ENCODE measurements around the gene DIS3L2. TPM values are rescaled to one million over a fixed set of nuclear protein-coding genes. Genes with fewer than 3 reads are reported as not detected.

Gene DIS3L2
- total and polyA plus RNA-seq, 2 of the 8 experiments (the other 6 are each of a cell fraction or from before 2014, with no cell fraction given): 11.5 to 21.6 TPM

GRCh38 chr2:232075080-232075479 lies 113.6 kb downstream of the DIS3L2 start:
- no peak for FAIRE-seq
- ChIA-PET CTCF (ENCODE audit: partially characterized antibody) (interaction anchor here (0.6 to 1.5 kb wide), 4 partner anchors 13 to 495 kb away, joined by 3 to 7 read pairs (median 3); no protein-coding TSS in a partner anchor), POLR2A (ENCODE audit: partially characterized antibody) (no interaction called here)
- H2AFZ ChIP-seq (ENCODE audit: low read length): no peak overlapping the region
- H3K36me3 ChIP-seq (ENCODE audit: control insufficient read depth in 2 of 4, insufficient read depth in 4 of 4, low read length in 3 of 4): no peaks in the 10 kb centered on the region
- TF ChIP-seq SP4 (IDR thresholded peaks at IDR 0.05; ENCODE audit: low read length) (no peak), RXRA (IDR thresholded peaks at IDR 0.05; ENCODE audit: insufficient read depth, low read depth, low read length) (no peak), CEBPB (IDR thresholded peaks at IDR 0.05; ENCODE audit: low read depth, low read length) (no peak)
- WGBS, 2 experiments (ENCODE audit: extremely low coverage in 1 of 2, insufficient coverage in 1 of 2, insufficient read length in 1 of 2, insufficient replicate concordance in 2 of 2, low coverage in 1 of 2, low lambda C conversion rate in 2 of 2, missing lambda C conversion rate in 1 of 2): 100% methylated on average over 1 of the region's 1 CpG; no CpG with 5 or more reads in 1 of the 2 experiments
- H4K91ac ChIP-seq (replicated peaks; ENCODE audit: insufficient read length, low read length): no peak overlapping the region
- no peak overlapping the region for H2BK20ac ChIP-seq (ENCODE audit: low read length)
- H3K14ac ChIP-seq (ENCODE audit: insufficient read length): no peak overlapping the region
- H3K9ac ChIP-seq (replicated peaks in 1 of 4; ENCODE audit: extremely low read depth in 1 of 4, low read depth in 3 of 4, low read length in 3 of 4): no peak overlapping the region
- no peak overlapping the region for H2BK5ac ChIP-seq (ENCODE audit: low read depth, low read length)
- no peak overlapping the region for H3K4me2 ChIP-seq (ENCODE audit: insufficient read depth in 1 of 2, low read depth in 2 of 2, low read length in 2 of 2)
- H4K20me1 ChIP-seq (replicated peaks in 1 of 2; ENCODE audit: control insufficient read depth in 1 of 2, insufficient read depth in 2 of 2, low read length in 2 of 2): peaks cover 0 to 2% of the 10 kb centered on the region in 2 experiments
- no peak overlapping the region for H3K18ac ChIP-seq (ENCODE audit: extremely low read depth, low read length)
- H4K5ac ChIP-seq (ENCODE audit: insufficient read length, low read depth, low read length): no peak overlapping the region
- H3K79me1 ChIP-seq (ENCODE audit: low read depth, low read length): no peaks in the 10 kb centered on the region
- H3K56ac ChIP-seq (replicated peaks; ENCODE audit: insufficient read length, low read depth, low read length): no peak overlapping the region
- DNase-seq (ENCODE audit: low read depth in 1 of 2, low spot score in 2 of 2): no peak
- no peak overlapping the region for H2BK15ac ChIP-seq (ENCODE audit: low read length)
- H3K23ac ChIP-seq (ENCODE audit: insufficient read length): no peak overlapping the region
- H3K79me2 ChIP-seq (ENCODE audit: control insufficient read depth in 1 of 2, insufficient read depth in 2 of 2, low read length in 2 of 2): no peaks in the 10 kb centered on the region
- no peaks in the 10 kb centered on the region for H3K9me3 ChIP-seq (ENCODE audit: insufficient read depth in 2 of 2, low read depth in 1 of 2, low read length in 1 of 2)
- peaks cover 0 to 3% (median 0%) of the 10 kb centered on the region in 4 experiments; a peak in 1 of 7 replicates for H3K4me1 ChIP-seq (replicated peaks in 1 of 4; ENCODE audit: control insufficient read depth in 3 of 4, insufficient read depth in 4 of 4, low read length in 3 of 4)
- no peak overlapping the region for H2AK5ac ChIP-seq (ENCODE audit: low read depth, low read length)
- no peak overlapping the region for H2BK12ac ChIP-seq (ENCODE audit: low read depth, low read length)
- H3K27ac ChIP-seq (ENCODE audit: low read depth, low read length): no peak overlapping the region
- H3K27me3 ChIP-seq (replicated peaks in 1 of 4; ENCODE audit: control insufficient read depth in 3 of 4, extremely low read depth in 1 of 4, insufficient read depth in 3 of 4, low read length in 3 of 4): no peaks in the 10 kb centered on the region
- no peaks in the 10 kb centered on the region; the same call in 1 of the 2 replicates for H3K23me2 ChIP-seq (ENCODE audit: low read depth, low read length)
- H3K4me3 ChIP-seq (ENCODE audit: extremely low read depth in 1 of 4, insufficient read depth in 2 of 4, low read depth in 3 of 4, low read length in 4 of 4): no peak overlapping the region
- no peak overlapping the region for H2BK120ac ChIP-seq (replicated peaks; ENCODE audit: low read depth, low read length)
- H4K8ac ChIP-seq (ENCODE audit: extremely low read depth, insufficient read depth, low read length): no peak overlapping the region
- no peak overlapping the region for H3K4ac ChIP-seq (replicated peaks; ENCODE audit: insufficient read length, low read depth, low read length)

All from H1 (cell line).